ENCODE measurements around the gene CFAP91. TPM values are rescaled to one million over a fixed set of nuclear protein-coding genes. Genes with fewer than 3 reads are reported as not detected.

CFAP91 gene
- total RNA-seq, 1 donor from 2014 or later = 19.0 TPM

- DNase-seq (ENCODE audit: extremely low spot score, unreplicated experiment) = no peak
- Mint-ChIP-seq H3K36me3 (peaks cover 3% of the 10 kb centered on the region), H3K4me1 (ENCODE audit: unreplicated experiment) (no peaks in the 10 kb centered on the region), H3K9me3 (no peaks in the 10 kb centered on the region), H3K4me3 (no peak overlapping the region), H3K27ac (no peak overlapping the region), H3K27me3 (no peaks in the 10 kb centered on the region)
- no peak for TF ChIP-seq CTCF (conservative IDR thresholded peaks at IDR 0.05)
These were observed 44.5 kb downstream of the CFAP91 start for GRCh38 chr3:119747357-119747756.

GRCh38 chr3:119748991-119749390 lies 46.2 kb downstream of the CFAP91 start:
- Mint-ChIP-seq H3K27me3 (no peaks in the 10 kb centered on the region), H3K4me1 (ENCODE audit: unreplicated experiment) (no peaks in the 10 kb centered on the region), H3K4me3 (no peak overlapping the region), H3K27ac (no peak overlapping the region), H3K36me3 (peaks cover 4% of the 10 kb centered on the region), H3K9me3 (peaks cover 2% of the 10 kb centered on the region)
- no peak for TF ChIP-seq CTCF (conservative IDR thresholded peaks at IDR 0.05)
- DNase-seq (ENCODE audit: extremely low spot score, unreplicated experiment) = no peak

- peaks cover 6% of the 10 kb centered on the region for H3K9me3 Mint-ChIP-seq
- DNase-seq (ENCODE audit: extremely low spot score, unreplicated experiment) = no peak
- H3K4me1 Mint-ChIP-seq (ENCODE audit: unreplicated experiment) = no peaks in the 10 kb centered on the region
- H3K36me3 Mint-ChIP-seq = peaks cover 6% of the 10 kb centered on the region
- no peak overlapping the region for H3K27ac Mint-ChIP-seq
- no peak for TF ChIP-seq CTCF (conservative IDR thresholded peaks at IDR 0.05)
- no peak overlapping the region for H3K4me3 Mint-ChIP-seq
- H3K27me3 Mint-ChIP-seq = no peaks in the 10 kb centered on the region
These were observed 48.6 kb downstream of the CFAP91 start for GRCh38 chr3:119751423-119751822.

Other genes starting within 250 kb of the CFAP91 start
- gene TMEM39A, start 239.4 kb upstream of the CFAP91 start, total RNA-seq (ENCODE audit: low replicate concordance) = 65.9 and 66.0 TPM in 2 replicates
- 11.4 and 24.1 TPM in 2 replicates for gene POGLUT1, start 234.1 kb upstream of the CFAP91 start, total RNA-seq (ENCODE audit: low replicate concordance)
- gene TIMMDC1, start 204.5 kb upstream of the CFAP91 start, total RNA-seq (ENCODE audit: low replicate concordance) = 114 and 139 TPM in 2 replicates
- 0.10 TPM in 1 of 2 replicates, not detected in the other for gene CD80, start 143.4 kb upstream of the CFAP91 start, total RNA-seq (ENCODE audit: low replicate concordance)
- 2.9 and 3.3 TPM in 2 replicates for gene ADPRH, start 123.5 kb upstream of the CFAP91 start, total RNA-seq (ENCODE audit: low replicate concordance)
- 0.64 and 1.6 TPM in 2 replicates for gene PLA1A, start 105.1 kb upstream of the CFAP91 start, total RNA-seq (ENCODE audit: low replicate concordance)
- 1.4 and 2.6 TPM in 2 replicates for gene POPDC2, start 42.4 kb upstream of the CFAP91 start, total RNA-seq (ENCODE audit: low replicate concordance)
- 28.3 and 32.0 TPM in 2 replicates for gene COX17, start 25.6 kb upstream of the CFAP91 start, total RNA-seq (ENCODE audit: low replicate concordance)
- 0.65 and 1.4 TPM in 2 replicates for gene NR1I2, start 79.1 kb downstream of the CFAP91 start, total RNA-seq (ENCODE audit: low replicate concordance)

Measured in type B pancreatic cell (in vitro differentiated cells).